ENCODE measurements around the gene FHL2.

DNA sequence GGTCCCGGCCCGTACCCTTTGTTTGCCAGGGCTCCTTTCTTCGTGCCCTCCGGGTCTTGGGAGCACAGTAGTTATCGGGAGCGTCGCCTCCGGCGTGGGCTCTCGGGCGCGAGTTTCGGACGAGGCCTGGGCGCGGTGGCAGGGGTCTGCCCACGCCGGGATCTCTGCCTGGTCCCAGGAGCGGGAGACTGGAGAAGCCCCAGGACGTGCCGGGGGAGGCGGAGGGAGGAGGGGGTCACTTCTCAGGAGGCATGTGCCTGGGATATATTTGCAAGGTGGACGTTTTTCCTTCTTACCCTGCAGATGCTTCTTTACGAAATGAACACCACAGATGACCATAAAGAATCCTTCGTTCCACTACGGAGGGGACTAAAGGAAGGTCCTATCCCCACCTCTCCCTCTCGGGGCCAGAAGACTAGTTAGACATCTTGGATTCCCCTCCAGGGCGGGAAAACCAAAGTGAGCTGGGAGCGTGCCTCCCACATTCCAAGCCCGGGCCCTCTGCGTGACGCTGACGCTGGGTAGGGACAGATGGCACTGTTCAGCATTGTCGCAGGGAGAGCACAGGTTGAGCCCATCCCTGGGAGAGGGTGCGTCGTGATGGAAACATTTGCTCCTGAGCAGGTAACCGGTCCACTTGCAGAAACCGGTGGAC, 483 bp upstream of the FHL2 start:
- TF ChIP-seq, protein P1, sequence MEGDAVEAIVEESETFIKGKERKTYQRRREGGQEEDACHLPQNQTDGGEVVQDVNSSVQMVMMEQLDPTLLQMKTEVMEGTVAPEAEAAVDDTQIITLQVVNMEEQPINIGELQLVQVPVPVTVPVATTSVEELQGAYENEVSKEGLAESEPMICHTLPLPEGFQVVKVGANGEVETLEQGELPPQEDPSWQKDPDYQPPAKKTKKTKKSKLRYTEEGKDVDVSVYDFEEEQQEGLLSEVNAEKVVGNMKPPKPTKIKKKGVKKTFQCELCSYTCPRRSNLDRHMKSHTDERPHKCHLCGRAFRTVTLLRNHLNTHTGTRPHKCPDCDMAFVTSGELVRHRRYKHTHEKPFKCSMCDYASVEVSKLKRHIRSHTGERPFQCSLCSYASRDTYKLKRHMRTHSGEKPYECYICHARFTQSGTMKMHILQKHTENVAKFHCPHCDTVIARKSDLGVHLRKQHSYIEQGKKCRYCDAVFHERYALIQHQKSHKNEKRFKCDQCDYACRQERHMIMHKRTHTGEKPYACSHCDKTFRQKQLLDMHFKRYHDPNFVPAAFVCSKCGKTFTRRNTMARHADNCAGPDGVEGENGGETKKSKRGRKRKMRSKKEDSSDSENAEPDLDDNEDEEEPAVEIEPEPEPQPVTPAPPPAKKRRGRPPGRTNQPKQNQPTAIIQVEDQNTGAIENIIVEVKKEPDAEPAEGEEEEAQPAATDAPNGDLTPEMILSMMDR (IDR thresholded peaks at IDR 0.05), result peak in 1 of 5 experiments; percentile 0
- TF ChIP-seq POLR2A (IDR thresholded peaks at IDR 0.05) (no peak), EP300 (IDR thresholded peaks at IDR 0.05) (no peak)
